HG02763 (cell line): ENCODE measurements around the gene FBXL19.
A peak's percentile ranks its signal among the peaks of the same experiment; 100 is the strongest.

Experiments used
- ATAC-seq: cut with Tn5 transposase; IDR thresholded peaks from one replicate; pipeline ENCODE4 v1.9.1; 2021; ENCODE audit warnings: mild to moderate bottlenecking, moderate library complexity; ENCODE audit not compliant: unreplicated experiment

Gene FBXL19

GRCh38 chr16:30942426-30942806 lies 19.0 kb downstream of the FBXL19 start:
- ATAC-seq = no peak

DNA sequence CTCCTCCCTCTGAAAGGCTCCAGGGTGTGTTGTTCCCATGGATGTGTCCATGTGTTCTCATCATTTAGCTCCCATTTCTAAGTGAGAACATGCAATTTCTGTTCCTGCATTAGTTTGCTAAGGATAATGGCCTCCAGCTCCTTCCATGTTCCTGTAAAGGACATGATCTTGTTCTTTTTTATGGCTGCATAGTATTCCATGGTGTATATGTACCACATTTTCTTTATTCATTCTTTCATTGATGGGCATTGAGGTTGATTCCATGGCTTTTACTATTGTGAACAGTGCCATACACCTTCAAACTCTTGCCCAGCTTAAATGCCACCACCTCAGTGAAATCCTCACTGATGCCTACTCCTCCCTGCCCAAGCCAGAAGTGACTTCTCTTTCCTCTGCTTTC lies 21.0 kb downstream of the FBXL19 start:
- no peak for ATAC-seq

DNA sequence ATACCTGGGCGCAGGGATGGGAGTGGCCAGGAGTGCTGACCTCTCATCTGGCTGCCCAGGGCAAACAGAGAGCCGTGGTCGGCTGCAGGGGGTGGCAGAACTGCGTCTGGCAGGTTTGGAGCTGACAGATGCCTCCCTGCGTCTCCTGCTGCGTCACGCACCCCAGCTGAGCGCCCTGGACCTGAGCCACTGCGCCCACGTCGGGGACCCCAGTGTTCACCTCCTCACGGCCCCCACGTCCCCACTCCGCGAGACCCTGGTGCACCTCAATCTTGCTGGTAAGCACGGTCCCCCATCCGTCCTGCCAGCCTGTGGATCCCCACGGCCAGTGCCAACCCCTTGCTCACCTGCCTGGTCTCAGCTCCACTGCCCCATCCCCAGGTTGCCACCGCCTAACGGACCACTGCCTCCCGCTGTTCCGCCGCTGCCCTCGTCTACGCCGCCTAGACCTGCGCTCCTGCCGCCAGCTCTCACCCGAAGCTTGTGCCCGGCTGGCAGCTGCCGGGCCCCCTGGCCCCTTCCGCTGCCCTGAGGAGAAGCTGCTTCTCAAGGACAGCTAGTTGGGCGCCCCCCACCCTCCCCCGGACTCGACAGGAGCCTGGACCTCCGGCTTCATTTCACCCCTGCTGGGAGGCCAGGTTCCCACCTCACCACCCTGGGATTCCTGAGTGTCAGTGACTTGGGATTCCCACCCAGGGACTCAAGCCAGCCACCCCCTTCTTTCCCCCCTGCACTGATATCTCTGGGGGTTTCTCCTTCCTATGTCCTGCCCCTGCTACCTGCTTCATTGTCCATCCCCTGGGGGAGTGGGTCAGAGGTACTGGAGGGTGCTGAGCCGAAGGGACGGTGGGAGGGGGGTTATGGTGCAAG lies 23.5 kb downstream of the FBXL19 start:
- ATAC-seq = no peak

DNA sequence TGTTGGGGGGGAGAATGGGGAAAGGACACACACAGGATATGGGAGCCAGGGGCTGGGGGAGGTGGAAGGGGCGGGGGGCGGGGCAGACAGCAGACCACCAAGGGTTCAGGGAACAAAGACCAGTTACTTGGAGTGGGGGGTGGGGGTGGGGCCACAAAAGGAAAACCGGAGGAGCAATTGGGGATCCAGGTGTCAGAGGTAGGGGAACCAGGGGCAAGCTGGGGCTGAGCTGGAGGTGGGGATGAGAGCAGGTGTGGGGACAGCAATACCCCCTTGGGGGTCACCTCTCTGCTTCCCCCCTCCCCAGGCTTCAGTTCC lies 24.1 kb downstream of the FBXL19 start:
- no peak for ATAC-seq

- peak; percentile 2 for ATAC-seq
Measured at GRCh38 chr16:30947859-30948666, 24.7 kb downstream of the FBXL19 start.

DNA sequence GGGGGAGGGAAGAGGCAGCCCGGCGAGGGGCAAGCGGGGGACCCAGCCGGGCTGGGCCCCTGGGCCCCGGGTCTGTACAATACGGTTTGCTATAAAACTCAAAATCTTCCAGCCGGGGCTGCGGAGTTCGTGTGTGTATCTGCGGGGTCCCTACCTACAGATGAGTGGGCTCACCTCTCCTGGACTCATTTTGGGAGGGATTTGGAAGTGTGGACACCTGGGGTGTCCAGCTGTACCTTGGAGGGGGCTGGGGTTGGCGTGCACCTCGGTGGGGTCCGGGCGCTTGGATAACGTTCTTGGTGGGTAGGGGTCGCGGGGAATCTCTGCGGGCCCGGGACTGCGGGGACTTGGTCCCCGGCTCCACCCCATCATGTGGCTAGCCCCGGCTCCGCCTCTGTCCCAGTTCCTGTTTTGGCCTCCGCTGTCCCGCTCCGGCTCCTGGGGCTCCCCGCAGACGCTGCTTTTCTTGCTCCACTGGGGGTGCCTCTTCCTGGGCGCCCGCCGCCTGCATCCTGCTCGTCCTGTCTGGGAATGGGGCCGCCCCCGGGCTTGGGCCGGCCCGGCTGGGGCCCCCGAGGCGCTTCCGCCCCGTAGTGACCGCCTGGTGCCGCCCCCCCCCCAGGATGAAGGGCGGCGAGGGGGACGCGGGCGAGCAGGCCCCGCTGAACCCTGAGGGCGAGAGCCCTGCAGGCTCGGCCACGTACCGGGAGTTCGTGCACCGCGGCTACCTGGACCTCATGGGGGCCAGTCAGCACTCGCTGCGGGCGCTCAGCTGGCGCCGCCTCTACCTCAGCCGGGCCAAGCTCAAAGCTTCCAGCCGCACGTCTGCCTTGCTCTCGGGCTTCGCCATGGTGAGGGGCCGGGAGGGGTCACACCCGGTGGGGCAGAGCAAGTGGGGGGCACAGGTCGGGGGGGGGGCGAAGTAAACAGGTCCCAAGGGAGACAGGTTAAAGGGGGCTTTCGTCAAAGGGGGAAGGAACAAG lies 25.6 kb downstream of the FBXL19 start, which contains the start of gene ORAI3:
TSS of gene ORAI3 (plus strand) at position 402 of the 983 bp plus-strand sequence. CDS start at position 624, 222 bp downstream.
- ATAC-seq = peak; percentile 51

DNA sequence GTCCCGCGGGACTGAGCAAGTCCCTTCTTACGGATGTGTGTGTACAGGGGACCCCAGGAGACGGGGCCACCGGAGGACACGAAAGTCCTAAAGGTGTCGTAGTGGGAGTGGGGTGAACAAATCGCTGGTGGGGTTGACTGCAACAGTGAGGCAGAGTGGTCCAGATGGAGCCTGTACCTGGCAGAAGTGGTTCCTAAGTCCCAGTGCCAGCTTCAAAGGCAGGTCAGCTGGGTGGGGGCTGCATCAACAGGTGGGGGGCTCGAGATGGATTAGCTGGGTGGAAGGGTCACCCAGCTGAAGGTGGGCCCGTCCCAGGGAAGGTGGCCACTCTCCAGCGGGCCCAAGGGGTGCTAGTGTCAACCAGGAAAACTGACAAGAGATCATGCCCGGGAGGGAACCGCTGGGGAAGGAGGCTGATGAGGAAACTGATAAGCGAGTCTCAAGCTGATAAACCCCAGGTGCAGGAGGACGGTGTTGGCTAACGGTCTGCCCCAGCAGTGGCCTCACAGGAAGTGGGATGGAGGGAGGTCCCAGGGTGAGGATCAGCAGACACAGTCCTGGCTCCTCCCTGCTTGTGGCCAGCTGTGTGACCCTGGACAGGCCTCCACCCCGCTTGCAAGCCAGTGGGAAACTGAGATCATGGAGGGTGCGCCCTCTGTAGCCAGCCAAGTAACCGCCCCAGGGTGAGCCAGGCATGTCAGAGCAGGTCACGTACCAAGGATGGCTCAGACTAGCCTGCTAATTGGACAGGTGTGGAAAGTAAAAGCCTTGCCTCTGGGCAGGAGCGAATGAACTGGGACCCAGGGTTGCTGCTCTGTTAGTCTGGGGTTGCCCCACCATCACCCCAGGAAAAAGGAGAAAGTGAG lies 26.5 kb downstream of the FBXL19 start:
- ATAC-seq = peak; percentile 48

DNA sequence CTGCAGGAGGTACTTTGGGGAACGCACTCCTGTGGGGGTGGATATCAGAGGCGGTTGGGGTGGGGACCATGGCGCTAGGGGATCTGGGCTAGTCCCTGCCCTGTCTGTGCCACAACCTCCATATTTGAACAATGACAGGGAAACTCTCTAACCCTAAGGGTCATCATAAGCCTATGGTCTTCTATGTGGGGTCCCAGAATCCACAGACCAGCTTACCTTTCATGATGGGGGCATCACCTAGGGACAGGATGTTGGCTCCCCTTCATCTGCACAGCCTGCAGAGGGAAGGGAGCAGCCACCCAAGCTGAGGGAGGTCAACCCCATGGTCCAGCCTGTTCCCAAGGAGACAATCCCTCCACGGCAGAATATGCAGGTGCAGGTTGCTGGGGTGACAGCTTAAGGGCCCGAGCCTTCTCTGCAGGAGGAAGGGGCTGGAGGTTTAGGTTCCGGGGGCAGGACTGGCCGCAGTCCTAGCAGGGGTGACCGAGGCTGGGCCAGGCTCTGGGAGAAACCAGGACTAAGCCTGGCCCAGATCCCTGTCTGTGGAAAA lies 27.2 kb downstream of the FBXL19 start:
- no peak for ATAC-seq

- ATAC-seq = no peak
Measured at GRCh38 chr16:30951193-30951592, 27.8 kb downstream of the FBXL19 start.

DNA sequence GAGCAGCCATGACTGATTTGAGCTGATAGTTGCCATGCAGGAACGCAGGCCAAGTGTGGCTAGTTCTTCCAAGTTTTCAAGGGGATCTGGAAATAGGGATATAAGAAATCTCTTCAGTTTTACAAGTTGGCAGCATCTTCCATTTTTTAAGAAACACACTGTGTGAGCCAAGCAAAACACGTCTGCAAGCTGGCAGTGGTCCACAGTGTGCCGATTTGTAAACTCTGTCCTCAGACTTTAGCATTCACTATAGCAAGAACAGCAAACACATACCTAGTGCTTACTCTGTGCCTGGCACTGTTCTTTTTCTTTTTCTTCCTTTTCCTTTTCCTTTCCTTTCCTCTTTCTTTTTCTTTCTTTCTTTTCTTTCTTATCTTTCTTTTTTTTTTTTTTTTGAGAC lies 28.4 kb downstream of the FBXL19 start:
- no peak for ATAC-seq

DNA sequence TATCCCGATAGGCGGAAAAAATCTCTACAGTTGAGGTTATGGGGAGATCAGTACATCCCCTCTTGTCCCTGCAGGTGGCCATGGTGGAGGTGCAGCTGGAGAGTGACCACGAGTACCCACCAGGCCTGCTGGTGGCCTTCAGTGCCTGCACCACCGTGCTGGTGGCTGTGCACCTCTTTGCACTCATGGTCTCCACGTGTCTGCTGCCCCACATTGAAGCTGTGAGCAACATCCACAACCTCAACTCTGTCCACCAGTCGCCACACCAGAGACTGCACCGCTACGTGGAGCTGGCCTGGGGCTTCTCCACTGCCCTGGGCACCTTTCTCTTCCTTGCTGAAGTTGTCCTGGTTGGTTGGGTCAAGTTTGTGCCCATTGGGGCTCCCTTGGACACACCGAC lies 29.7 kb downstream of the FBXL19 start:
- ATAC-seq = no peak

DNA sequence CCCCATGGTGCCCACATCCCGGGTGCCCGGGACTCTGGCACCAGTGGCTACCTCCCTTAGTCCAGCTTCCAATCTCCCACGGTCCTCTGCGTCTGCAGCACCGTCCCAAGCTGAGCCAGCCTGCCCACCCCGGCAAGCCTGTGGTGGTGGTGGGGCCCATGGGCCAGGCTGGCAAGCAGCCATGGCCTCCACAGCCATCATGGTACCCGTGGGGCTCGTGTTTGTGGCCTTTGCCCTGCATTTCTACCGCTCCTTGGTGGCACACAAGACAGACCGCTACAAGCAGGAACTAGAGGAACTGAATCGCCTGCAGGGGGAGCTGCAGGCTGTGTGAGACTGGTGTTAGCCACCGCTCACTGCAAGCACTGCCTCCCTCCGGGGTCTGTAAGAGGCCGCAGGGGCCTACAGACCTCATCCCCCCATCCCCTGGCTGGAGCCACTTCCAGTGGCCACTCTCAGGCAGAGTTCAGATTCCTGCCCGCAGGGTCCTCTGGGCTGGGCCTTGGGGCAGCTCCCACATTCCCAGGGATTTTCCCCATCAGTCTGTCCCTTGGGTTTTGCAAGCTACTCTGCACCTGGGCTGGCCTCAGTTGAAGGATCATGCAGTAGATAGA lies 30.2 kb downstream of the FBXL19 start:
- ATAC-seq = no peak

GRCh38 chr16:30954993-30955392 lies 31.6 kb downstream of the FBXL19 start:
- ATAC-seq = no peak

- peak; percentile 41 for ATAC-seq
Measured at GRCh38 chr16:30956601-30957455, 33.5 kb downstream of the FBXL19 start.

- ATAC-seq = peak; percentile 72
Measured at GRCh38 chr16:30957456-30958174, 34.2 kb downstream of the FBXL19 start, which contains the start of gene SETD1A. SETD1A (plus strand) TSS chr16:30957754; CDS start chr16:30958732, 978 bp downstream.

DNA sequence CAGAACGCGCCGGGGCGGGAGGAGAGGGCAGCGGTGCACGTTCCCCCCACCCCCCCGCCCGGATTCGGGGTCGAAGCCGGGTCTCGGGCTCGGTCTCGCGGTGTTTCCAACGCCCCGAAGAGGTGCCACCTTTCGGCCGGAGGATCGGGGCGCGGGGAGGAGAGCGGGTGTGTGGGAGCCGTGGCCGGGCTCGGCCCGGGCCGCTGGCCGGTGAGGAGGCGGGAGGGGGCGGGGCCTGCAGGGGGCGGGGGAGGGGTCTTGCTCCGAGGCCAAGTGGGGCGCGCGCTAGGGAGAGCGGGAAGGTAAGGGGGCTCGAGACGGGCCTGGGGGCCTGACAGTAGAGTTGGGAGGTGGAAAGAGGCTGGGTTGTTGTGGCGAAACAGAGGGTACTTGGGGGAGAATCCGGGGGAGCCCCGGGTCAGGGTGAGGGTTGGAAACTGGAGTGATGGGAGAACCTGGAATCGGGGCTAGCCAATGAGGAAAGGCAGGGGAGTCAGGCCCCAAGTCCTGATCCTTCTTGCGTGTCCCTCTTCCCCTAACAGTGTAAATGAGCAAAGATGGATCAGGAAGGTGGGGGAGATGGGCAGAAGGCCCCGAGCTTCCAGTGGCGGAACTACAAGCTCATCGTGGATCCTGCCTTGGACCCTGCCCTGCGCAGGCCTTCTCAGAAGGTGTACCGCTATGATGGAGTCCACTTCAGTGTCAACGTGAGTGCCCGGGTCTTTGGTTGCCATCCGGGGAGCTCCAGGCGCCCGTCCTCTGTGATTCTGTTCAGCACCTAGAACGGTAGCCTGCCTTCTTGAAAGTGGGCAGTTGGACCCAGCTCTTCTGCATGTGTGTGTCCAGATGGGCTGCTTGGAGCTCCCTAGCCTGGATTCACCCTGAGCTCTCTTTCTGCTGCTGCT lies 35.1 kb downstream of the FBXL19 start:
- ATAC-seq = peak; percentile 23
